H9 (cell line): ENCODE measurements around the gene MIPOL1. TPM values are rescaled to one million over a fixed set of nuclear protein-coding genes. Genes with fewer than 3 reads are reported as not detected.

Experiments used
- DNase-seq: peaks from one replicate; pipeline ENCODE4 v3.0.0-alpha.2; 2017
- H2AFZ ChIP-seq: one replicate; pipeline ENCODE4 v1.6.1; 2013; ENCODE audit warnings: mild to moderate bottlenecking, low read length, control low read depth, moderate library complexity
- H2AK5ac ChIP-seq: 2 replicates; pipeline ENCODE4 v1.6.1; 2013; ENCODE audit warnings: low read length, control low read depth, mixed read lengths; ENCODE audit not compliant: insufficient read length
- H2BK120ac ChIP-seq: one replicate; pipeline ENCODE4 v1.6.1; 2013; ENCODE audit warnings: low read depth, mild to moderate bottlenecking, low read length, control low read depth, inconsistent platforms; ENCODE audit not compliant: poor library complexity, severe bottlenecking
- H2BK12ac ChIP-seq: 2 replicates; pipeline ENCODE4 v1.6.1; 2013; ENCODE audit warnings: low read length, control low read depth, mixed read lengths, low read depth; ENCODE audit not compliant: insufficient read length
- H2BK15ac ChIP-seq: 2 replicates; pipeline ENCODE4 v1.6.1; 2013; ENCODE audit warnings: low read depth, low read length, control low read depth
- H2BK20ac ChIP-seq: one replicate; pipeline ENCODE4 v1.6.1; 2013; ENCODE audit warnings: low read depth, mild to moderate bottlenecking, low read length, control low read depth, inconsistent platforms; ENCODE audit not compliant: poor library complexity, severe bottlenecking
- H2BK5ac ChIP-seq: 2 replicates; pipeline ENCODE4 v1.6.1; 2013; ENCODE audit warnings: low read length, control low read depth, mixed read lengths; ENCODE audit not compliant: insufficient read length
- H3K14ac ChIP-seq: 2 replicates; pipeline ENCODE4 v1.6.1; 2013; ENCODE audit warnings: low read length, control low read depth; ENCODE audit not compliant: insufficient read depth
- H3K18ac ChIP-seq: 2 replicates; pipeline ENCODE4 v1.6.1; 2013; ENCODE audit warnings: low read depth, mild to moderate bottlenecking, mixed read lengths, low read length, control low read depth; ENCODE audit not compliant: insufficient read length
- H3K23ac ChIP-seq: 2 replicates; pipeline ENCODE4 v1.6.1; 2013; ENCODE audit warnings: low read length, control low read depth, mixed read lengths, low read depth; ENCODE audit not compliant: insufficient read length
- H3K23me2 ChIP-seq: 2 replicates; pipeline ENCODE4 v1.6.1; 2013; ENCODE audit warnings: low read depth, mild to moderate bottlenecking, mixed read lengths, low read length, control low read depth; ENCODE audit not compliant: insufficient read length, poor library complexity, severe bottlenecking
- H3K27ac ChIP-seq: 2 replicates; pipeline ENCODE4 v1.5.1; 2013; ENCODE audit warnings: low read length, control low read depth, mixed read lengths, low read depth; ENCODE audit not compliant: insufficient read length
- H3K27me3 ChIP-seq: 2 replicates; pipeline ENCODE4 v1.6.1; 2013; ENCODE audit warnings: low read length, control low read depth, inconsistent platforms; ENCODE audit not compliant: insufficient read depth
- H3K4ac ChIP-seq: 2 replicates; pipeline ENCODE4 v1.6.1; 2013; ENCODE audit warnings: low read depth, mild to moderate bottlenecking, control low read depth, inconsistent platforms, low read length, moderate library complexity
- H3K4me1 ChIP-seq: 2 replicates; pipeline ENCODE4 v1.6.1; 2013; ENCODE audit warnings: low read length, control low read depth, inconsistent platforms; ENCODE audit not compliant: insufficient read depth
- H3K4me2 ChIP-seq: 2 replicates; pipeline ENCODE4 v1.6.1; 2013; ENCODE audit warnings: low read length, control low read depth, mixed read lengths; ENCODE audit not compliant: insufficient read length, insufficient read depth
- H3K56ac ChIP-seq: 2 replicates; pipeline ENCODE4 v1.6.1; 2013; ENCODE audit warnings: low read depth, mild to moderate bottlenecking, mixed read lengths, low read length, control low read depth; ENCODE audit not compliant: insufficient read length
- H3K79me1 ChIP-seq: 2 replicates; pipeline ENCODE4 v1.6.1; 2013; ENCODE audit warnings: low read depth, mild to moderate bottlenecking, moderate library complexity, low read length, control low read depth, inconsistent platforms; ENCODE audit not compliant: insufficient read depth, poor library complexity, severe bottlenecking
- H3K79me2 ChIP-seq: 2 replicates; pipeline ENCODE4 v1.6.1; 2013; ENCODE audit warnings: low read length, control low read depth, inconsistent platforms; ENCODE audit not compliant: insufficient read depth
- H3K9ac ChIP-seq: 2 replicates; pipeline ENCODE4 v1.6.1; 2013; ENCODE audit warnings: low read length, control low read depth, mixed read lengths; ENCODE audit not compliant: insufficient read length; ENCODE audit errors: extremely low read depth
- H3K9me3 ChIP-seq: one replicate; pipeline ENCODE4 v1.6.1; 2013; ENCODE audit warnings: low read depth, low read length, inconsistent platforms; ENCODE audit not compliant: control insufficient read depth
- H3T11ph ChIP-seq: one replicate; pipeline ENCODE4 v1.6.1; 2013; ENCODE audit warnings: mild to moderate bottlenecking, low read length, control low read depth, inconsistent platforms
- H4K20me1 ChIP-seq: one replicate; pipeline ENCODE4 v1.6.1; 2013; ENCODE audit not compliant: control insufficient read depth, insufficient read length, insufficient read depth
- H4K5ac ChIP-seq: 2 replicates; pipeline ENCODE4 v1.6.1; 2013; ENCODE audit warnings: low read depth, mild to moderate bottlenecking, mixed read lengths, low read length, control low read depth; ENCODE audit not compliant: insufficient read length
- H4K8ac ChIP-seq: replicated peaks from 2 replicates; pipeline ENCODE4 v1.6.1; 2013; ENCODE audit warnings: low read length, control low read depth, mixed read lengths, low read depth; ENCODE audit not compliant: insufficient read length
- H4K91ac ChIP-seq: 2 replicates; pipeline ENCODE4 v1.6.1; 2013; ENCODE audit warnings: low read depth, mild to moderate bottlenecking, moderate library complexity, mixed read lengths, low read length, control low read depth; ENCODE audit not compliant: insufficient read length
- H3K27ac Mint-ChIP-seq, 3 experiments: 2 replicates in 2 of 3; 3 replicates in 1 of 3; pipeline ENCODE4 v1.8.0; 2020 to 2021; ENCODE audit warnings: mixed read lengths in 3 of 3, mild to moderate bottlenecking in 1 of 3, moderate library complexity in 1 of 3
- H3K27me3 Mint-ChIP-seq: 2 replicates; pipeline ENCODE4 v1.8.0; 2021; ENCODE audit warnings: low read depth, mild to moderate bottlenecking, moderate library complexity, mixed read lengths
- H3K36me3 Mint-ChIP-seq, 3 experiments: 2 replicates in 2 of 3; 3 replicates in 1 of 3; pipeline ENCODE4 v1.8.0; 2020 to 2021; ENCODE audit warnings: low read depth in 3 of 3, mixed read lengths in 3 of 3; ENCODE audit not compliant: insufficient read depth in 1 of 3
- H3K4me1 Mint-ChIP-seq, 2 experiments: 2 replicates each; pipeline ENCODE4 v1.8.0; 2020; ENCODE audit warnings: mixed read lengths in 2 of 2
- H3K4me3 Mint-ChIP-seq, 2 experiments: 2 replicates in 1 of 2; 3 replicates in 1 of 2; pipeline ENCODE4 v1.8.0; 2020 to 2021; ENCODE audit warnings: mild to moderate bottlenecking in 2 of 2, mixed read lengths in 2 of 2, moderate library complexity in 1 of 2
- H3K9me3 Mint-ChIP-seq, 2 experiments: 2 replicates in 1 of 2; 3 replicates in 1 of 2; pipeline ENCODE4 v1.8.0; 2020; ENCODE audit warnings: mild to moderate bottlenecking in 2 of 2, mixed read lengths in 2 of 2, moderate library complexity in 1 of 2
- WGBS: extraction: QIAGEN DNeasy Blood & Tissue Kit; methylation state at CpG from one replicate; pipeline ENCODE4 v1.1.7; 2013; ENCODE audit warnings: missing lambda C conversion rate, low lambda C conversion rate, mixed read lengths; ENCODE audit not compliant: insufficient read length; ENCODE audit errors: extremely low coverage; 5-methylcytosine and 5-hydroxymethylcytosine counted together
- total RNA-seq: library from RNA; stranded (reverse); gene quantifications from 2 replicates; pipeline ENCODE4 v1.2.1, GENCODE V29; 2021
- TF ChIP-seq, protein P1 (sequence below): fragments of 200-600 bp; sonication (generic); conservative IDR thresholded peaks from 3 replicates; pipeline ENCODE4 v1.8.0; 2021; ENCODE audit warnings: antibody characterized with exemption, mild to moderate bottlenecking

Gene MIPOL1
- total RNA-seq, 1 experiment from 2014 or later: 15.6 TPM

DNA sequence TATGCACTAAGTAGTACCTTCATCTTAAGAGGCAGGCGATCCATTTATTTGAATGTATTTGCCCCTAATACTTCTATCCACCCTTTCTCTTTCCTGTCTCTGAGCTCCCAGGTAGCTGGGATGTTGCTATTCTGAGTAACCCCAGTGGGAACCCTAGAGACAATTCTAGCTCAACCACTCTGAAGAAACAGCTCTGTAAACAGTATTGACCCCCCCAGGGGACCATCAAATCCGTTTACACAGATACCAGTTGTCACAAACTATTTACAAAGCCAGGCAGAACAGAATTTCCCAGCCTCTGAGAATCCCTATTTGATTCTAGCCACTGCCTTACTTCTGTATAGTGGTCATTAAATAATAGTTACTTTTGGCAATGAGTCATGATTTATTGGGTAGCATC is 64.9 kb downstream of the MIPOL1 start:
- DNase-seq: no peak
- H3K27me3 ChIP-seq: no peaks in the 10 kb centered on the region
- no peak overlapping the region for H4K8ac ChIP-seq
- no peak overlapping the region for H3K56ac ChIP-seq
- no peak overlapping the region for H3K23ac ChIP-seq
- WGBS: no CpG with 5 or more reads among the region's 2 CpGs
- no peak overlapping the region for H2AK5ac ChIP-seq
- Mint-ChIP-seq H3K4me3 (no peak overlapping the region), H3K27ac (peak overlapping the region in 1 of 3 experiments; percentile 56; a peak in 1 of 7 replicates), H3K36me3 (peaks cover 0 to 6% (median 2%) of the 10 kb centered on the region in 3 experiments; a peak in 3 of 7 replicates), H3K4me1 (peaks cover 0 to 4% of the 10 kb centered on the region in 2 experiments; a peak in 3 of 4 replicates), H3K27me3 (no peaks in the 10 kb centered on the region), H3K9me3 (no peaks in the 10 kb centered on the region)
- H2BK15ac ChIP-seq: no peak overlapping the region
- H3K4ac ChIP-seq: no peak overlapping the region
- no peak overlapping the region for H3K27ac ChIP-seq
- H2BK120ac ChIP-seq: no peak overlapping the region
- no peak overlapping the region for H3K14ac ChIP-seq
- no peak overlapping the region for H3K4me2 ChIP-seq
- TF ChIP-seq, protein P1, sequence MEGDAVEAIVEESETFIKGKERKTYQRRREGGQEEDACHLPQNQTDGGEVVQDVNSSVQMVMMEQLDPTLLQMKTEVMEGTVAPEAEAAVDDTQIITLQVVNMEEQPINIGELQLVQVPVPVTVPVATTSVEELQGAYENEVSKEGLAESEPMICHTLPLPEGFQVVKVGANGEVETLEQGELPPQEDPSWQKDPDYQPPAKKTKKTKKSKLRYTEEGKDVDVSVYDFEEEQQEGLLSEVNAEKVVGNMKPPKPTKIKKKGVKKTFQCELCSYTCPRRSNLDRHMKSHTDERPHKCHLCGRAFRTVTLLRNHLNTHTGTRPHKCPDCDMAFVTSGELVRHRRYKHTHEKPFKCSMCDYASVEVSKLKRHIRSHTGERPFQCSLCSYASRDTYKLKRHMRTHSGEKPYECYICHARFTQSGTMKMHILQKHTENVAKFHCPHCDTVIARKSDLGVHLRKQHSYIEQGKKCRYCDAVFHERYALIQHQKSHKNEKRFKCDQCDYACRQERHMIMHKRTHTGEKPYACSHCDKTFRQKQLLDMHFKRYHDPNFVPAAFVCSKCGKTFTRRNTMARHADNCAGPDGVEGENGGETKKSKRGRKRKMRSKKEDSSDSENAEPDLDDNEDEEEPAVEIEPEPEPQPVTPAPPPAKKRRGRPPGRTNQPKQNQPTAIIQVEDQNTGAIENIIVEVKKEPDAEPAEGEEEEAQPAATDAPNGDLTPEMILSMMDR: no peak
- no peak overlapping the region for H3T11ph ChIP-seq
- H2BK20ac ChIP-seq: no peak overlapping the region
- H3K79me1 ChIP-seq: no peaks in the 10 kb centered on the region
- no peak overlapping the region for H4K5ac ChIP-seq
- no peak overlapping the region for H2BK12ac ChIP-seq
- no peaks in the 10 kb centered on the region for H4K20me1 ChIP-seq
- no peak overlapping the region for H3K9ac ChIP-seq
- no peak overlapping the region for H4K91ac ChIP-seq
- H3K18ac ChIP-seq: no peak overlapping the region
- no peaks in the 10 kb centered on the region for H3K23me2 ChIP-seq
- H2AFZ ChIP-seq: no peak overlapping the region
- no peaks in the 10 kb centered on the region for H3K79me2 ChIP-seq
- no peaks in the 10 kb centered on the region for H3K9me3 ChIP-seq
- 0 out of 2 replicates have a peak, but pooled peaks cover 1% of the 10 kb centered on the region for H3K4me1 ChIP-seq
- no peak overlapping the region for H2BK5ac ChIP-seq
